SK-N-MC (cell line): ENCODE data around the gene CDHR4.
"Not testable (repeated sequence)": the region's sequence is repeated elsewhere in the genome, so short reads cannot be mapped to it uniquely, and the experiment has no call there.

Experiments
- EZH2 ChIP-seq: fragments of 200-600 bp; sonication (generic); IDR thresholded peaks from one replicate; pipeline ENCODE4 v1.6.1; 2017; ENCODE audit warnings: antibody characterized with exemption
- FOXP2 ChIP-seq: optimal IDR thresholded peaks from 2 replicates; pipeline ENCODE3; 2011; ENCODE audit warnings: mild to moderate bottlenecking, moderate library complexity; ENCODE audit not compliant: insufficient read depth; ENCODE audit errors: extremely low read length, control extremely low read depth
- POLR2AphosphoS5 ChIP-seq: IDR thresholded peaks from 2 replicates; pipeline ENCODE4 v1.6.1; 2012; ENCODE audit warnings: mild to moderate bottlenecking, low read depth, low read length, borderline replicate concordance

DNA sequence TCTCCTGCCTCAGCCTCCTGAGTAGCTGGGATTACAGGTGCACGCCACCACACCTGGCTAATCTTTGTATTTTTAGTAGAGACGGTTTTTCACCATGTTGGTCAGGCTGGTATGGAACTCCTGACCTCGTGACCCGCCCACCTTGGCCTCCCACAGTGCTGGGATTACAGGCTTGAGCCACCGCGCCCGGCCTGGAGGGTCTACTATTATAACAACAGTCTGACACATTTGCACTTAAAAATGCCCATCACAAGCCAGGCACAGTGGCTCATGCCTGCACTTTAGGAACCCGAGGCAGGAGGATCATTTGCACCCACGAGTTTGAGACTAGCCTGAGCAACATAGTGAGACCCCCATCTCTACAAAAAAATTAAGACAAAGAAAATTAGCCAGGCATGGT, 17.4 kb downstream of the CDHR4 start:
- TF ChIP-seq POLR2AphosphoS5, EZH2, FOXP2: not testable (repeated sequence)
